ENCODE data around the gene EIF2AK3. TPM values are rescaled to one million over a fixed set of nuclear protein-coding genes. Genes with fewer than 3 reads are reported as not detected.

The EIF2AK3 gene
- total RNA-seq: 35.8 and 48.7 TPM in 2 replicates

DNA sequence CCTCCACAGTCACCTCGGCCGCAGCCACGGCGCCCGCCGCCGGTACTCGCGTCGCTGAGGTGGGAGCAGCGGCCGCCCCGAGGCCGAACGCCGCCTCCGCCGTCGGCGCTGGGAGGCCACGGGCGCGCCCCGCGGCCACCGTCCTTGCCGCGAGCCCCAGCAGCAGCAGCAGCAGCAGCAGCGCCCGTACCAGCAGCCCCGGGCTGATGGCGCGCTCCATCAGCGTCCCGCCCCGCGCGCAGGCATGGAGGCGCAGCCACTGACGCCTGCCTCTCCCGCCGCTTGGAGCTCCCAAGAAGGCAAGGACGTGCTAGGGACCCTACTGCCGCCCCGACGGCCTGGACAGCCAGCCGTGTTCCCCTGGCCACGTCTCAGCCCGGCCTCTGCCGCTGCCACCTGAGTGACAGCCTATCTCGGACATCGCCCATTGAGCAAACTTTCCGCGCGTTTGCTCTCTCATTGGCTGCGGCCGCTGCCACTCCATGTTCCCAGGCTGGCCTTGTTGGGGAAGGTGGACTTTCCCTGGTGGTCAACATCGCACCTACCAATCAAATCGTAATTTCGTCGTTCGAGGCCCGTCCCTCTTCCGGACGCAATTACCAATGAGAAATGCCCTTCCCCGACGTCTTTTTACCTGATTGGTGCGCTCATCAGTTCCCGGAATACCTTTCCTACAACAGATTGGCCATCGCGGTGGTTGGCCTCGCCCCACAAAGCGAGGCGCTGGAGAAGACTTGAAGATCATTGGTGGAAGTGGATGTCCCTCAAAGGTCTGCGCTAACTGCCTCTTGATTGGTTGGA lies at the start of gene EIF2AK3:
Gene EIF2AK3, minus strand, starts transcription at position 410 of the 801 bp plus-strand sequence. Its CDS starts 190 bp downstream, at position 220.

Other genes with a start within 250 kb of the EIF2AK3 start
- not detected in 2 replicates for gene FOXI3, start 174.8 kb downstream of the EIF2AK3 start, total RNA-seq
- gene RPIA, start 64.2 kb upstream of the EIF2AK3 start, total RNA-seq: 4.3 and 6.7 TPM in 2 replicates

Measured in smooth muscle cell of bladder (primary cell).